Muscle layer of duodenum (tissue), 2 donors: ENCODE measurements around the gene CADPS2.
A peak's percentile ranks its signal among the peaks of the same experiment; 100 is the strongest.

Experiments
- H3K27ac ChIP-seq: one replicate; pipeline ENCODE4 v1.7.0; 2013; ENCODE audit warnings: mild to moderate bottlenecking, low read length
- H3K27me3 ChIP-seq: one replicate; pipeline ENCODE4 v1.7.0; 2013; ENCODE audit warnings: low read depth, mild to moderate bottlenecking, control low read depth, low read length
- H3K36me3 ChIP-seq, 2 donors: one replicate each; pipeline ENCODE4 v1.7.0; 2013; ENCODE audit warnings: low read length in 2 of 2, control low read depth in 1 of 2, mild to moderate bottlenecking in 1 of 2; ENCODE audit not compliant: insufficient read depth in 2 of 2, control insufficient read depth in 1 of 2
- H3K4me1 ChIP-seq, 2 donors: one replicate each; pipeline ENCODE4 v1.7.0; 2013; ENCODE audit warnings: low read length in 2 of 2, mild to moderate bottlenecking in 2 of 2, control low read depth in 1 of 2, moderate library complexity in 1 of 2; ENCODE audit not compliant: insufficient read depth in 2 of 2, control insufficient read depth in 1 of 2
- H3K4me3 ChIP-seq, 2 donors: one replicate each; pipeline ENCODE4 v1.7.0; 2013; ENCODE audit warnings: low read length in 2 of 2, low read depth in 1 of 2, mild to moderate bottlenecking in 1 of 2
- H3K9me3 ChIP-seq, 2 donors: one replicate each; pipeline ENCODE4 v1.7.0; 2013; ENCODE audit warnings: low read length in 2 of 2, control low read depth in 1 of 2, mild to moderate bottlenecking in 1 of 2; ENCODE audit not compliant: control insufficient read depth in 1 of 2
- donor health status: healthy.

Gene CADPS2

DNA sequence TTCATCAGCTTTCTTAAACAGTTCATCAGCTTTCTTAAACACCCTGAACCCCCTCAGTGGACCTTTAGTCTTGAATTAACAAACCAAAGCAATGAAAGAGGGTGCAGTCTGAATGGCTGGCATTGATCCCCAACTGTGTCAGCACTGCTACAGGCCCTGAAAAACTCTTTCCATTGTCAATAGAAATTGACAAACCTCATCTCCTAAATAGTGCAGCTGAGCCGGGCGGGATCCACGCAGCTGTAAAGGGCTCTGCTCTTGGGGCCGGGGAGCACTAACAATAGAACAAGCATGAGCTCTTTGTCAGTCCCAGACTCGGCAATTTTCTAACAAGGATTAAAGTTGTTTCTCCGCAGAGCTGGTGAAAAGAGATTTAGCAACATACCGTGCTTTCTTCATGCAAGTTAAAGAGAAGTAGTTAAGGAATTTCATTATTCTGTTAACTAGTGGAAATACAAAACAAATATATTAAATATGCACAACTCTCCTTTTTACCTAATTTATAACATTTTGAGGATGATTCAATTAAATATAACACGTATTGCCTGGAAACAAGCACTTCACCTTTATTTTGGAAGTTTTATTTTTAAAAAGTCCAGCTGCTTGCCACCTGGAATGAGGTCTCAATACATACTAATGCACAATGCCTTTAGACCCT lies 557.0 kb downstream of the CADPS2 start:
- no peaks in the 10 kb centered on the region for H3K27me3 ChIP-seq
- H3K36me3 ChIP-seq = no peaks in the 10 kb centered on the region
- H3K4me3 ChIP-seq = no peak overlapping the region
- no peaks in the 10 kb centered on the region for H3K4me1 ChIP-seq
- H3K9me3 ChIP-seq = no peaks in the 10 kb centered on the region
- H3K27ac ChIP-seq = no peak overlapping the region

DNA sequence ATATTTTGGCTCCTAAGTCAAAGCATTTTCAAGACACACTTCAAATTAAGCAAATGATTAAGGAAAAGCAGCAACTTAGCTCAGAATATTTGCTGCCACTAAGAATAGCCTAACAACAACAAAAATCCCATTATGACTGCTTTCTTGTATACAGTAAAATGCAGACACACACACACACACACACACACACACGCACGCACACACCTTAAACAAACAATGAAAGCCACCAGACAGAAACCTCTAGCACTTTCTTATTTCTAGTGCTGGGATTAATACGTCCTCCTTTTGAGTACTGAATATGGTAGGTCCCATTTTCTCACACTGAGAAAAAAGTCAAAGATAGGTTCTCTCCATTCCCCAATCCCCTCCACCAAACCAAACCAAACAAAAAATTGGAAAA lies 558.3 kb downstream of the CADPS2 start:
- Histone ChIP-seq H3K4me3 (no peak overlapping the region), H3K36me3 (no peaks in the 10 kb centered on the region), H3K9me3 (no peaks in the 10 kb centered on the region), H3K27ac (no peak overlapping the region), H3K27me3 (no peaks in the 10 kb centered on the region), H3K4me1 (no peaks in the 10 kb centered on the region)

DNA sequence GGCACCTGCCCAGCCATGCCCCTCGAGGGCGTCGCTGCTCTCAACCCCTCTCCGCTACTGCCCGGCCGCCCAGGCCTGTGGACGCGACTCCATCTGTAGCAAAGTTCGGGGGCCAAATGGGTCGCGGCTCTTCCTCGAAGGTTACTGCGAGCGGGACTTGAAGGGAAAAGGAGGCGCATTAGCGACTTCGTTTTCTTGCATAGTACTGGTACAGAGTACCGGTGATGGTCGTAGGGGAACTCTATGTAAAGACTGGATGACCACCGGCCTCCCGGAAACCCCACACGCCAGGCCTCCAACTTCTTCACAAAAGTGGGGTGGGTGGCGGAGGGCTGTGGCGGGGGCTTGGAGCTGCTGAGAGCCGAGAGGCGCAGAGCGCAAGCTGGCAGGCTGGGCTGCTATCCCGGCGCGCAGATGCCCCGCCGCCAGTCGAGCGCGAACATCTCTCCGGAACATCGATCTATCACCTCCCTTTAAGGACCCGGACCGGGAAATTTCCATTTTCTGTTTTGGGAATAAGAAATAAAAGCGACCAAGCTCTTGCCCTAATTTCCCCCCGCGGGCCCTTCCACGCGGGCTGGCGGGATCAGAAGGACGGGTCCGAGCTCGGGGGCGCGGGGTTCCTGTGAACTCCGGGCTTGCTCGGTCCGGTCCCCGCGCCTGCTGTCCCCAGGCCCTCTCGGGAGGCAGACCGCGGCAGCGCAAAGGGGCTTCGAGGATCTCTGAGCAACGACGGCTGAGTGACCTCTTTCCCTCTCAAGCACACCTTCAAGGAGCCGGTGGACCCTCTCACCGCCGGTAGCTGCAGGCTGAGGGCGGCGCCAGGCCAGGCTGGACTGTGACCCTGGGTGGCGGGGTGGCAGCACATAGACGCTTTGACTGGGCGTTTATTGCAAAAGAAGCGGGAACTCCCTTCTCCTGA lies 569.5 kb downstream of the CADPS2 start:
- Histone ChIP-seq H3K4me3 (peak overlapping the region in 1 of 2 donors; percentile 43), H3K27ac (no peak overlapping the region)

DNA sequence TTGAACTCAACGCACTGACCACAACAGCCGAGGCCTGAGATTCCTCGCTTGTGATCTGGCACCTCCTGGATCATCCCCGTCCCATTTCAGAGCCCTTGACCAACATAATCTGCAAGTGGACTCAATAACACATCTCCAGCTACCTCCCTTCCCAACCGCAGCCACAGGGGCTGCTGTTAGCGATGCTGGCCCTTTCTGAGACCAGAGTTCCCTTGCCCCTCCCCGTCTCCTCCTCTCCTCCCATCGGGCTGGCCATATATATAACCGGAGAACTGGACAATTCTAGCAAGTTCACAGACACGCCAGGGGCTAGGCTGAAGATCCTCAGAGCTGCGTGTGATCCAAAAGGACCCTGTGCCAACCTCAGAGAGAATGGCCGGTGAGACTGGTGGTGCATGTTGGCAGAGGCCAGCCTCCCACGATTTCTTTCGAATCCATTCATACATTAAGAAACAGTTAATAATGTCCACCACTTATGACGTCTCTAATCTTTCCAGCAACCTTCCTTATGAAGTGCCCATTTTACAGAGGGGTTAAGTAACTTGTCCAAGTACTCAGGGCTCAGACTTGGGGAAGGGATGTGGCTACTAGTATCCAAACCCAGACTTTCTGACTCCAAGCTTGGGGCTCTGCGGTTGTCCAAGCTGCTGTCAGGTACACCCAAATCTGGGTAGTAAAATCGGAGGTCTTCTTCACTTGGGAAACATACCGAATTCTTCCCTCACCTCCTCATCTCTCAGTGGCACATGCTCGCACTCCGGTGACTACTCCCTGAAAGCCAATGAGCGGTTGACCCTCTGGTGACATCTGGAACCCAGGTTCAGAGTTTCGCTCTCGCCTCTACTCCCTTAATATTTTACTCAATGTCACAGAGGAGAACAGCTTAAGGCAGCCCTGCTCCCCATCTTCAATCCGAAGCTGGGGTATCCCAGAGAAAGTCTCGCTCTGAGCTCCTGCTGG lies 570.5 kb downstream of the CADPS2 start:
- Histone ChIP-seq H3K27ac (no peak overlapping the region), H3K9me3 (peaks cover 0 to 4% of the 10 kb centered on the region in 2 donors), H3K27me3 (peaks cover 63% of the 10 kb centered on the region), H3K4me3 (peak overlapping the region in 1 of 2 donors; percentile 43), H3K36me3 (no peaks in the 10 kb centered on the region), H3K4me1 (peaks cover 0 to 18% of the 10 kb centered on the region in 2 donors)

More for the DNA sequence above, 569.5 kb downstream of the CADPS2 start:
- Histone ChIP-seq H3K4me1 (peaks cover 0 to 16% of the 10 kb centered on the region in 2 donors), H3K27me3 (peaks cover 54% of the 10 kb centered on the region), H3K36me3 (no peaks in the 10 kb centered on the region), H3K9me3 (peaks cover 0 to 4% of the 10 kb centered on the region in 2 donors)

DNA sequence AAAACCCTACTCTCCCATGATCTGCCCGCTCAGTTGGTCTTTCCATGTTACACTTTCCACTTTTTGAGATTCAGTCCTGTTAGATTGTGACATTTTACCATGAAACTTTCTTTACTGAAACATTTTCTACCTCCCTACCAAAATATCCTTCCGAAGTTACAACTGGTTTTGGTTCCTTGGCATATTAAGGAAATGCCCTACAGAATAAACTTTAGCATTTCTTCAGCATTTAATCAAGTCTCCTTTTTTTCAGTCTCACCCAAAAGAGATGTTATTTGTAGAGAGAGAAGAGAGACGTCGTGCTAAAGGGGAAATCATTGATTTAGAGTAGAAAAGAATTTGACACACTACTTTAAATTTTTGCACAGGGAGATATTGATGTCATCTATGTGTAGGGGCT lies 572.0 kb downstream of the CADPS2 start:
- Histone ChIP-seq H3K27me3 (peaks cover 78% of the 10 kb centered on the region), H3K9me3 (peaks cover 0 to 4% of the 10 kb centered on the region in 2 donors), H3K4me3 (no peak overlapping the region), H3K36me3 (no peaks in the 10 kb centered on the region), H3K4me1 (peaks cover 0 to 27% of the 10 kb centered on the region in 2 donors), H3K27ac (no peak overlapping the region)

DNA sequence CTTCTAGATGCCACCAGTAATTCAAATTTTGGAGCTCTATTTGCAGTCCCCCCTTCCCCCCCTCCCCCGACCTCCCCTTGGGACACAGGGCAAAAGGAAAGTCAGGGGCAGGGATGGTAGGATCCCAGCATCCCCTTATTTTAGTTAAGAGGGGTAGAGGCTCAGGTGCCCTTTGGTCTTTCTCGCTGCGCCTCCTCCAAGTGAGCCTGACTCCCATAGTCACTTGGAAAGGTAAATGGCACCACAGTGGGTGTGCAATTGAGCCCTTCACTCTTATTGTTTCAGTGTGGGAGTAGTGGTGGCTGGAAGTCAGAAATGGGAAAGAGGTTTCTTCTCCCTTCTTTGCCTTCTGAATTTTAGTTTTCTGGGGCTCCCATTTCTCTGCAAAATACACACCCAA lies 573.5 kb downstream of the CADPS2 start:
- no peak overlapping the region for H3K4me3 ChIP-seq
- no peak overlapping the region for H3K27ac ChIP-seq
- H3K4me1 ChIP-seq = peaks cover 0 to 27% of the 10 kb centered on the region in 2 donors
- peaks cover 0 to 4% of the 10 kb centered on the region in 2 donors for H3K9me3 ChIP-seq
- no peaks in the 10 kb centered on the region for H3K36me3 ChIP-seq
- peaks cover 89% of the 10 kb centered on the region for H3K27me3 ChIP-seq

DNA sequence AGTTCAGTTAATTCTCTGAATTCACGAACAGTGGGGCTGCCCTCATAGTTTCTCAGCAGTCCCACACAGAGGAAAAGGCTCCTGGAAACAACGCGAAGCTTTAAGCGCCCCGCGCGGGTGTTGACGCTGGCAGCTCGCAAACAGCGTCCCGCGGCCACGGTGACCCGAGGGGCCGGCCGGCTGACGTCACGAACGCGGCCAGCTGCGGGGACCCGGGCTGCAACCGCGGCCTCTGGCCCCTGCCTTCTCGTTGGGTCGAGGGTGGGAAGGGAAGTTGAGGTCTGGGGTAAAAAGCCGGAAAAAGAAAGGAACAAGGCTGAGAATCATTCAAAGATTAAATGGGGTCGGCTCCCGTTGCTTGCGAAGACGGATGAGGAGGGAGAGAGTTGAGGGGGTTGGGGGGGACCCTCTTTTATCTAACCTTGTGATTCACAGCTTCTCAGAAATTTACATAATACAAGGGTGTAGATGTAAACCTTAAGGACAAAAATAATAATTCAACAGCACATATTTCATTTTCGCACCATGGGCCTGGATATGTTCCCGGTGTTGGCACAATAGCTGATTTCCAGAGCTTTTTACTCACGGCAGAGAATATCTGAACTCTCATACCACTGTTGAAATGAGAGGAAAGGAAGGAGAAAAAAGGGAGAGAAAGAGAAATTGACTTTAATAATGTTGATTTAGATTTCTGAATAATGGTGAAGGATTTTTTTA lies 574.4 kb downstream of the CADPS2 start:
- peak overlapping the region in 1 of 2 donors; percentile 40 for H3K4me3 ChIP-seq
- H3K27me3 ChIP-seq = peaks cover 90% of the 10 kb centered on the region
- peaks cover 0 to 28% of the 10 kb centered on the region in 2 donors for H3K4me1 ChIP-seq
- H3K9me3 ChIP-seq = peaks cover 0 to 4% of the 10 kb centered on the region in 2 donors
- H3K27ac ChIP-seq = no peak overlapping the region
- H3K36me3 ChIP-seq = no peaks in the 10 kb centered on the region

DNA sequence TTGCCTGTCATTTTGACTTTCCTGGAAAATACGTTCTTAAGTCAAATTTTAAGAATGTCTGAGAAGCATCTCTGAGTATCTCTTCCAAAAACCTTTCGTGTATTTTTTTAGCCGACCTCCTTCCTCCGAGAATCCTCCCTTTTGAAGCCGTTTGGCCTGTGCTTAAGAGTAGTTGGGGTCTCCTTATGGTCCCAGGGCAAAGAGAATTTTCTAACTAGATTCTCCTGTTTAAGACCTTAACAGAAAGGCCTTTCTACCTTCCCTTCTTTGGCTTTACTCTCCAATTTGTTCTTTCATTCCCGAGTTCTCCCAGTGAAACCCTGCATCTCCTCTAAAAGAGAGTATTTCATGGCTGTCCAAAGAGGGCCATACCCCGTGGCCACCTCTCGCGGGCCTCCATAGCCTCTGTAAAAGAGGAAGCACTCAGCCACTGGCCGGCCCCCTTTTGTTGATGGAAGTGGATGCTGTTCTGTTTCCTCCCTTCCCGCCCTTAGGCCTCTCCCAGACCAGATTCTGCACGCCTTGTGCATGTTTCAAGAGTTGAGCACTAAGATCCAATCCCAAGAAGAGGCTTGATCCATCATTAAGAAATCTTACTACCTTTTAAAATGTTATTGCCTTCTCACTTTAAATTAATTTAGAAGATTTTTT lies 575.1 kb downstream of the CADPS2 start:
- H3K36me3 ChIP-seq = no peaks in the 10 kb centered on the region
- no peak overlapping the region for H3K27ac ChIP-seq
- H3K9me3 ChIP-seq = peaks cover 0 to 4% of the 10 kb centered on the region in 2 donors
- peaks cover 0 to 28% of the 10 kb centered on the region in 2 donors for H3K4me1 ChIP-seq
- peaks cover 92% of the 10 kb centered on the region for H3K27me3 ChIP-seq
- H3K4me3 ChIP-seq = peak overlapping the region in 1 of 2 donors; percentile 40

DNA sequence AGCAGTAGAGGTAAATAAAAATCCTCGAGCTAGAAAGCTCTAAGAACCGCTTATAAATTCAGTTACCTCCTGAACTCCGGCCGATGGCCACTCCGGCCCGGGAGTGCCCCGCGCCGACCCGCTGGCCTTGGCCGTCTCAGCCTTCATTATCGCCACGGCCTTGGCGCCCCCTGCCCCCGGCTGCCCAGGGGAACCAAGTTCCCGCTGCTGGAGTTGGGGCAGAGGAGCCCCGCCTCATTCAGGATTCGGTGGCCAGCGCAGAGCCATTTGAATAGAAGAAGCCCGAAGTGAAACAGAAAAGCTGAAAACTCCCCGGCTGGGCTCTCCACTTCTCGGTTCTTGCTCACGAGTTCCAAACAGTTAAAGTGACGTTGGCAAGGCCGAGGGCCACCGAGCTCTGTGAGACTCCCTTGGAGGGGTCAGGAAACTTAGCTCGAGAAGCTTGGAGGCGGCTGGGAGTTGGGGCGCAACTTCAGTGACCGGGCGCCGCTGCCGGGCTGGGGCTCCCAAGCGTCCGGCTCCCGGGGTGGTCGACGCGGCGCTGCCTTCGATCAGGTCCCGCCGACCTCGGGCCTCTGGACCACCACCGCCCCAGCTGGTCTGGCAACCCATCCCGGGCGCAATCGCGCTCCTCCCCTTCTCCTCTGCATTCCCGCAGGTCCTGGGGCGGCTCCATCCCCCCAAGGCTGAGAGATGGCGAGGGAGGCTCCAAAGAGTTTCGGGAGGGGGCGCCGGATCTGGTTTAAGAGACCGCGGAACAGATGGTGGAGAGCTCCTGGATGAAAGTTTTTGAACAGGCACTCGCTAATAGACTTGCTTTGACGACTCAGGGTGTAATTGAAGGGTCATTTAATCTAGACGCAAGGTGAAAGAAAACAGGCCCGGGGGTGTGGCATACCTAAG lies 575.9 kb downstream of the CADPS2 start:
- no peak overlapping the region for H3K27ac ChIP-seq
- peaks cover 92% of the 10 kb centered on the region for H3K27me3 ChIP-seq
- peak overlapping the region; percentile 28 to 57 for H3K4me3 ChIP-seq
- peaks cover 0 to 35% of the 10 kb centered on the region in 2 donors for H3K4me1 ChIP-seq
- no peaks in the 10 kb centered on the region for H3K36me3 ChIP-seq
- peaks cover 0 to 4% of the 10 kb centered on the region in 2 donors for H3K9me3 ChIP-seq
